ENCODE data around the gene HPDL. TPM values are rescaled to one million over a fixed set of nuclear protein-coding genes. Genes with fewer than 3 reads are reported as not detected.

The HPDL gene
- total RNA-seq, 1 donor from 2014 or later, result not detected

DNA sequence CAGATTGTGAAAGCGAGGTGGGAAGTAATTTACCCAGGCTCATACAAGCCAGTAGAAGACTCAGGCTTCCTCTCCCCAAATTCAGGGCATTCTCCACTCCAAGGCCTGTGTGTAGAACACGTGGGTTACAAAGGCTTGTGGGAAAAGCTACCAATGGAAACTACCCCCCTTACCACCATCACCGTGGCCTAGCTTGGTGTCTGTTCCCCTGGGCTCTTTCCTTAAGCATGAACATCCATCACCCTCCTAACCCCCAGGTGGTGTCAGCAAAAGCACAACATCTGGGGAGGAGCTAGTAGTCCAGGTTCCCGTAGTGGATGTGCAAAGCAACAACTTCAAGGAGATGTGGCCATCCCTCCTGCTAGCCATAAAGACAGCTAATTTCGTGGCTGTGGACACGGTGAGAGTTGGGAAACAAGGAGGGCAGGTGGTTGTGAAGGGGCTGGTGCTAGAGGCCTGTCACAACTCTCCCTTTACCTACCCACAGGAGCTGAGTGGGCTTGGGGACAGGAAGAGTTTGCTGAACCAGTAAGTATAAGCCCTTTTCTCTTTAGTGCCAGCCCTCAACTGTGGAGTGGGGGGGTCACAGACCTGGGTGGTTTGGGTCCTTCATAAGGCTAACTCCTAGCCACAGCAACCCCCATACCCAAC lies 14.2 kb downstream of the HPDL start:
- H3K4me1 ChIP-seq, result peaks cover 34% of the 10 kb centered on the region
- peaks cover 47% of the 10 kb centered on the region for H3K36me3 ChIP-seq
- peak overlapping the region; percentile 99 for H3K27ac ChIP-seq
- no peaks in the 10 kb centered on the region for H3K27me3 ChIP-seq (ENCODE audit: low read depth)
- no peaks in the 10 kb centered on the region for H3K9me3 ChIP-seq
- ATAC-seq (no peak), DNase-seq (no peak)
- peak overlapping the region; percentile 92 for H3K4me3 ChIP-seq
- intact Hi-C loops (cut with DNase I), result no loop called here
- TF ChIP-seq, protein P1, sequence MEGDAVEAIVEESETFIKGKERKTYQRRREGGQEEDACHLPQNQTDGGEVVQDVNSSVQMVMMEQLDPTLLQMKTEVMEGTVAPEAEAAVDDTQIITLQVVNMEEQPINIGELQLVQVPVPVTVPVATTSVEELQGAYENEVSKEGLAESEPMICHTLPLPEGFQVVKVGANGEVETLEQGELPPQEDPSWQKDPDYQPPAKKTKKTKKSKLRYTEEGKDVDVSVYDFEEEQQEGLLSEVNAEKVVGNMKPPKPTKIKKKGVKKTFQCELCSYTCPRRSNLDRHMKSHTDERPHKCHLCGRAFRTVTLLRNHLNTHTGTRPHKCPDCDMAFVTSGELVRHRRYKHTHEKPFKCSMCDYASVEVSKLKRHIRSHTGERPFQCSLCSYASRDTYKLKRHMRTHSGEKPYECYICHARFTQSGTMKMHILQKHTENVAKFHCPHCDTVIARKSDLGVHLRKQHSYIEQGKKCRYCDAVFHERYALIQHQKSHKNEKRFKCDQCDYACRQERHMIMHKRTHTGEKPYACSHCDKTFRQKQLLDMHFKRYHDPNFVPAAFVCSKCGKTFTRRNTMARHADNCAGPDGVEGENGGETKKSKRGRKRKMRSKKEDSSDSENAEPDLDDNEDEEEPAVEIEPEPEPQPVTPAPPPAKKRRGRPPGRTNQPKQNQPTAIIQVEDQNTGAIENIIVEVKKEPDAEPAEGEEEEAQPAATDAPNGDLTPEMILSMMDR (IDR thresholded peaks at IDR 0.05), result no peak

DNA sequence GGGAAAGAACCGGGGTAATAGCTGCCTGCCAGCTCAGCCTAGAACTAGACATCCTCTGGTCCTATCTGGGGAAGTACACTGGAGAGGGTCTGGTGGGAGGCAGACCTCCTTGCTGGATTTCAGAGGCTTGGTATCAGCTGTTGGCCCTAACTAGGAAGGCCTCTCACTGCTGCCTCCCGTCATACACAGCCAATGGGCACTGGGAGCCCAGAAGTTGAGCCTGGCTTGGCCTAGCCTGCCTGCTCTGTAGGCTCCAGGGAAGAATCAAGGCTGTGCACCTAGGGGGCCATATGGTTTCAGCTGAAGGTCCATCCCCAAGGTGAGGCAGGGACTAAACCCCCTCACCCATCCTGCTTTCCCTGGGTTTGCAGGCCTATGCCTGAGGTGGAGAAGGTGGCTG lies 17.8 kb downstream of the HPDL start:
- H3K36me3 ChIP-seq, result peaks cover 51% of the 10 kb centered on the region
- intact Hi-C loops (cut with DNase I), result no loop called here
- H3K4me3 ChIP-seq, result no peak overlapping the region
- no peak for DNase-seq
- ATAC-seq, result no peak
- TF ChIP-seq, protein P1 (IDR thresholded peaks at IDR 0.05), result no peak
- H3K27ac ChIP-seq, result no peak overlapping the region
- H3K27me3 ChIP-seq (ENCODE audit: low read depth), result no peaks in the 10 kb centered on the region
- no peaks in the 10 kb centered on the region for H3K9me3 ChIP-seq
- peaks cover 42% of the 10 kb centered on the region for H3K4me1 ChIP-seq

DNA sequence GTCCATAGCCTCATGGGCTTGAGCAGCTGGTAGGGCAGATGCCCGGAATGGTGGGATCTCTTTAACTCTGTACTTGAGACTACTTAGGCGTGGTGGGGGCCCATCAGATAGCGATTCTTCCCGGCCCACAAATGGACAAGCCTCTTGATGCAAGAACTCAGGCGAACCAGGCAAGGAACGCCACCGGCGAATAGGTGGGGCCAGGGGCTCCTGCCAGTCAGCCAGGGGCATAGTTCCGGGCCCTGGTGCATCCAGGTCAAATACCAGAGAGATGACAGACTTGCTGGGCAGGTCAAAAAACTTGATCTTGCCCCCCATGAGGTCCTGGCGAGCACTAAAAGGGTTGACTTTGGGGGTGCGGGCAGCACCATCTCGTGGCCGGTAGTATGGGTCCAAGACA lies 18.3 kb downstream of the HPDL start:
- Histone ChIP-seq H3K9me3 (no peaks in the 10 kb centered on the region), H3K27me3 (ENCODE audit: low read depth) (no peaks in the 10 kb centered on the region), H3K4me1 (peaks cover 42% of the 10 kb centered on the region), H3K4me3 (no peak overlapping the region), H3K27ac (no peak overlapping the region), H3K36me3 (peaks cover 51% of the 10 kb centered on the region)
- no peak for DNase-seq
- intact Hi-C loops (cut with DNase I), result no loop called here
- TF ChIP-seq, protein P1 (IDR thresholded peaks at IDR 0.05), result no peak
- ATAC-seq, result no peak

DNA sequence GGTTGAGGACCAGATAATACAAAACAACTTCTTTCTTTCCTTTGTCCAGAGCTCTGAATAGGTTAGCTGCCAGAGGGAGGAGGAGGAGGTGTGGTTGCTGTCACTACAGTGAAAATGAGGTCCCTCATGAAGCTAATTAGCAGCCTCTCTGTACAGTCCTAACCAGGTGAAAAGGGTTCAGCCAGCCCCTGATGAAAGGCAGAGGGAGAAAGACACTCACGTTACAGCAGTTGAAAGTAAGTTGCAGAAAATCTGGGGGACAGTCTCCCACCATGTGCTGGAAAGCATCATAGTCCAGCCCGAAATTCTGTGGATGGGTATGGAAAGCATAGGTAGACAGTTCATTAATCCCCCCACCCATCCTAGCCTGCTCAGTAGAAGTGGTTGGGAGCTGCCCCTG lies 19.8 kb downstream of the HPDL start:
- no peak for ATAC-seq
- Histone ChIP-seq H3K36me3 (peaks cover 47% of the 10 kb centered on the region), H3K4me3 (no peak overlapping the region), H3K9me3 (no peaks in the 10 kb centered on the region), H3K27me3 (ENCODE audit: low read depth) (no peaks in the 10 kb centered on the region), H3K4me1 (peaks cover 31% of the 10 kb centered on the region), H3K27ac (no peak overlapping the region)
- TF ChIP-seq, protein P1 (IDR thresholded peaks at IDR 0.05), result no peak
- intact Hi-C loops (cut with DNase I), result no loop called here
- DNase-seq, result no peak

DNA sequence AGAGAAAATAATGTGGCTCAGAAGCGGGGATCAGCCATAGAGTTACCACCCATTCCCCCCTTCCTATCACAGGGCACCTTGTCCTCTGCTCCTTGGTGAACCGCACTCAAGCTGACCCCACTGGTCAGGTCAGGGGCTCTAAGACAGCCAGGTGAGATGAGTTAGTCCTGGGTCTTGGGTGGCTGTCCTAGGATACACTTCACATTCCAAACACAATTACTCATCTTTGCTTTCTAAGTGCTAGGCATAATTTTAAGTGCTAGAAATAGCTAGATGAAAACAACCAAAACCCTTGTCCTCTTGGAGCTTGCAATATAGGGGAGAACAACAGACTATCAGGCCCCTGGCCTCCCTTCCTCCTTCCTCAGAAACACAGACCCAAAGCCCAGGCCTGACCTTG lies 21.3 kb downstream of the HPDL start:
- Histone ChIP-seq H3K9me3 (no peaks in the 10 kb centered on the region), H3K27ac (peak overlapping the region; percentile 63), H3K4me3 (no peak overlapping the region), H3K36me3 (peaks cover 33% of the 10 kb centered on the region), H3K4me1 (peaks cover 18% of the 10 kb centered on the region), H3K27me3 (ENCODE audit: low read depth) (no peaks in the 10 kb centered on the region)
- ATAC-seq, result peak in 1 of 2 donors; percentile 20
- no peak for DNase-seq
- intact Hi-C loops (cut with DNase I), result no loop called here
- TF ChIP-seq, protein P1 (IDR thresholded peaks at IDR 0.05), result no peak

Measured in lower lobe of right lung (tissue), 2 donors.